NCI-H226 (cell line): Measurements from ENCODE around the gene RNF150.
A peak's percentile ranks its signal among the peaks of the same experiment; 100 is the strongest.
"Not testable (repeated sequence)": the region's sequence is repeated elsewhere in the genome, so short reads cannot be mapped to it uniquely, and the experiment has no call there.

Experiments used
- DNase-seq: peaks from one replicate; pipeline ENCODE4 v3.0.0-alpha.2; 2015

Gene RNF150

GRCh38 chr4:141074098-141074878, 59.0 kb downstream of the RNF150 start:
- DNase-seq: no peak

GRCh38 chr4:141066690-141067089, 66.6 kb downstream of the RNF150 start:
- DNase-seq: no peak

DNA sequence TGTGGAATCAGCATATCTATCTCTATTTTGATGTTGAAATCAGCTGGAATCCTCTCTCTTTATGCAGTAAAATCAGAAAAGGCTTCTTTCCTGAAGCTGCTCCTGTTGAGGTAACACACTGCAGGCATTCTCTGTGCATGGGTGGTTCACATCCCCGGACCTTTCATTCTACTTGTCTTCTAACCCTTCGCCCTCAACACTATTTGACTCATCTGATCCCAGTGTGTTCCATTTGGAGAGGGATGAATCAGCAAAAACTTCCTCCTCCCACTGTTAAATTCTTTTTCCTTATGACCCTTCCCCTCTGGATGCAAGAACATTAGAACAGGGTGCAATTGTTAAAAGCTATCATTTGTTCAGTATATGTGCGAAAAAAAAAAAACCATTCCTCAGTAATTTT, 67.4 kb downstream of the RNF150 start:
- DNase-seq: no peak

GRCh38 chr4:141062651-141063050, 70.6 kb downstream of the RNF150 start:
- no peak for DNase-seq

DNA sequence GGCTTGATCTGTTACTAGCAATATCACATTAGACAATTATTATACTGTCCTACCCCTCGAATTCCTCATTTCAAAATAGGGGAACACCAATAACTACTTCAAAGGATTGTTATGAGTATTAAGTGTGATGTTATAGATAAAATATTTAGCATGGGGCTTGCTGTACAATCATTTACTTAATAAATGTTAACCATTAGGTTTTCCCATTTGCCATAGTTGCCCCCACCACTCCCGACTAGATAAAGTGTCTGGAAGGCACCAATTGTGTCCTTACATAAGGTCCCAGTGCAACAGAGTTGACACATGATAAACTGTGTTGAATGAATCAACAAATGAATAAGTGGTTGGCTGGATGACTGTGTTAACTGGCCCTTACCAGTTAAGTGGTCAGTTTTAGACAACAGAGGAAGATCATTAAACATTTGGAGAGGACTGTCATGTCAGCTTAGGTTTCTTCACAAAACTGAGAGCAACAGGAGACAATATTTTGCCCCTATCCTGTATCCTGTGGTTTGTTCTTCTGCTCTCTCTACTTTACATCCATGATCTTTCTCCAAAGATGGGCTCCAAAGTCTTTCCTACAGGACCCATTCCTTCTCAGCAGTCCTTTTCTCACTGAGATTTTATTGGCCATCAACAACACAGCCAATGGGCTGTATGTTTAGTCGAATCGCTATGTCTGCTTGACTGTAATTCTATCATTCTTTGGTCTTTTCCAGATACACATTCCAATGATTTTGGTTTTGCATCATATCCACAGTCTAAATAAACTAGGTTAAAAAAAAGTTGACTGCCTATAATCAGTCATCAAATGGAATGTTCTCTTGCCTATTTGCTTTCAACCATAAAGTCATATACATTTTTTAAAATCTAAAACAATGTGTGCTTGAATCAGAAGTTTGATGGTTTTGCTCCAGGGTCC, 74.4 kb downstream of the RNF150 start:
- peak; percentile 2 for DNase-seq

- no peak for DNase-seq
Measured at GRCh38 chr4:141057582-141057981, 75.7 kb downstream of the RNF150 start.

DNA sequence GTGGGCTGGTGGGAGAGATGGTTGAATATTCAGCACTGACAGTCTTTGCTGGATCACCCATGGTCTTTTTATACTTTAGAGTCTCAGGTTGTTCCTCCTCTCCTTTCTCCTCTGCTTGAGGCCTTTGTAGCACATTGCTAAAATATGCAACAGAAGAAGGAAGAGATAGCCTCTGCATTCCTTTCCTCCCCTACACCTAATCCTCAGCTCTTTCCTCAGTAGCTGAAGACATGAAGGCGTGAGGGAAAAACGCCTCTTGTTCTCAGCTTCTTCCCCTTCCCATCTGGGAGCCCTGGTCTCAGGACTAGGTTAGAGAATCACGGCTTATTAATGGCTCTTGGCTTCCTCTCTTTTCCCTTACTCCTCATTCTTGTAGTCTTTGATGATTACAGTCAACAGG, 76.8 kb downstream of the RNF150 start:
- DNase-seq: peak; percentile 20

DNA sequence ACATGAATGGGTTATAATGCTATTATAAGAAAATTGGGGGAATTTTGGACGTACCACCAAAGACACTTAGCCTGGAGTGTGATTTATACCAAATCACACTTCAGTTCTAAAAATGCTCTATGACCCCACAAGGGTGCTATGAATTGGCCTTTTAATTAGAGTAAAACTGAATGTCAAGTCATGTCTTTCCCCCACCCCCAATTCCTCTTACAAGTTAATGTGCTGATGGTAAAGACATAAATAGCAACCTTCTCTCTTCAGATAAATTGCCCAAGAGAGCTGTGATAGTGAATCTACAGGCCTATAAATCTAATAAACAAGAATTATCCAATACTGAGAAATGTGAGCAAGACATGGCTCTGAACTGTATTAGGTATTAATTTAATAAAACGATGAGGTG, 78.8 kb downstream of the RNF150 start:
- no peak for DNase-seq

DNA sequence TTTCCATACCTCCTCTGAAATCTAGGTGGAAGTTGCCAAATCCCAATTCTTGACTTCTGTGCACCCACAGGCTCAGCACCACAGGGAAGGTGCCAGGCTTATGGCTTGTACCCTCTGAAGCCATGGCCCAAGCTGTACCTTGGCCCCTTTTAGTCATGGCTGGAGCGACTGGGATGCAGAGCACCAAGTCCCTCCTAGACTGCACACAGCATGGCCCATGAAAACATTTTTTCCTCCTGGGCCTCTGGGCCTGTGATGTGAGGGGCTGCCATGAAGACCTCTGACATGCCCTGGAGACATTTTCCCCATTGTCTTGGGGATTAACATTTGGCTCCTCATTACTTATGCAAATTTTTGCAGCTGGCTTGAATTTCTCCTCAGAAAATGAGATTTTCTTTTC, 82.3 kb downstream of the RNF150 start:
- not testable (repeated sequence) for DNase-seq

GRCh38 chr4:141047228-141047884, 85.9 kb downstream of the RNF150 start:
- no peak for DNase-seq

- DNase-seq: peak; percentile 92
Measured at GRCh38 chr4:141046255-141046654, 87.0 kb downstream of the RNF150 start.

GRCh38 chr4:141045848-141046247, 87.4 kb downstream of the RNF150 start:
- DNase-seq: no peak

GRCh38 chr4:141041021-141041476, 92.2 kb downstream of the RNF150 start:
- peak; percentile 14 for DNase-seq

DNA sequence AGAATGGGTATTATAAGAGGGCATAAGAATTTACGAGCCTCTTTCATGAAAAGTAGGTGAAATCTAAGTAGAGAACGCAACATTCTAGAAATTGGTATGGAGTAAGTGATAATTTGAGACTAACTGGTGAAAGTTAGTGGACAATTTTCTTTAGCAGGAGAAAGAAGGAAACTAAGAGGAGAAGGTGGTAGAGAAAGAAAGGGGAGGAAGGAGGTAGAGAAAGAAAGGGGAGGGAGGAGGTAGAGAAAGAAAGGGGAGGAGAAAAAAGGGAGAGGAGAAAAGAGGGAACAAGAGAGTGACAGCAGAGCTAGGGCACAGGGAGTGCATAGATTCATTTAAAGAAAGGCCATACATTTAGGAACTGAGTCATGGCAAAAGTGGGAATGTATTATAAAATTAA, 94.1 kb downstream of the RNF150 start:
- no peak for DNase-seq

GRCh38 chr4:141038428-141038827, 94.8 kb downstream of the RNF150 start:
- DNase-seq: no peak

DNA sequence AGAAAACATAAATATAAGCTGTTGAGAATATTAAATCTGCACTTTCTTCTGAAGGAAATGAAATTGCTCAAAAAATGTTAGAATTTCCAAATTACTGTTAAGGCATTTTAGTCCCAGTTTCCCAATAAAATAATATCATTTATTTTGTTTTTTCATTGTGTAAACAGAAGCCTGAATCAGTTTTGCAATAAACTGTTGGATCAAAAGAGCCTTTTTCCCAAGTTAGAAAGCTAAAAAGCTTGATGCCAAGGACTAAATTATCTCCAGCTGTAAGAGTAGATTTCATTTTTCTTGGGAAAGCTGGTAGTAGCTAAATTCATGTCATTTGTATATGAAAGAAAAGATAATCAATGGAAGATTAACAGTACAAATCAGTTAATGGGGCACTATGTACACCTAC, 95.8 kb downstream of the RNF150 start:
- no peak for DNase-seq

DNA sequence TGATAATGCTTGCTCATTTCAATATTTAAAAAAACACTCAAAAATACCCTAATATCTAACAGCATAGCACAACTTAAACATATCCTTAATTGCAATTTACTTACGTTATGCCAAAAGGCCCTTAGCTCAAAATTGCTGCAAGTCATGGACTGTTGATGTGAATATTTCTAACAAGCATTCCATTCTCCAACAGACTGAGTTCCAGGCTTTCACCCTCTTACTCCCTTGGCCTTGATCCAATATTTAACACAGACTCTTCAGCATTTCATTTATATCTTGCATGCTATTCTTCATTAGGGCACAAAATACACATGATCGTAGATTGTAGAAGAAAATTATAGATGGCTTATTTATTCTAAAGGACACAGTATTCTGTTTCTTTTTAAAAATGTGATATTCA, 96.5 kb downstream of the RNF150 start:
- DNase-seq: no peak

- DNase-seq: no peak
Measured at GRCh38 chr4:141035920-141036319, 97.3 kb downstream of the RNF150 start.

DNA sequence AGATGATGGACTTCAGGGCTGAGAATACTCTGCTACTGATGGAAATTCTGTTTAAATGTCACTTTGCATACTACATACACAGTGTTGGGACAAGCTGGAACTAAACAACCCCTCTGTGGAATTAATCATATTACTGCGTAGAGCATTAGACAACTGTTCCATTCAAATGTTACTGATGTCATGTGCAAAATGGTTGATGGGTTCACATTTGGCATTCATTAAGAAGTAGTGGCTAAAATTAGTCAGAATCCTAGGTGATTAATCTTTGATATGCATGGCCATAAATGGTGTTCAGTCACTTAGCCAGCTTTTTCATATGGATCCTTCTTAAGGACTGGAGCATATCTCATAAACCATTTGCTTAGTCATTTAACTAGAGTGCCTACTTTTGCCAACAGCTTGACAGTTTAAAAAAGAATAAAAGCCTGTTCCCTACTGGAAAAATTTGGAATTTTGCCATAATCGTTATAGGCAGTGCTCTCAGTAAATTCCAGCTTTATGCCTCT, 105.2 kb downstream of the RNF150 start:
- no peak for DNase-seq

DNA sequence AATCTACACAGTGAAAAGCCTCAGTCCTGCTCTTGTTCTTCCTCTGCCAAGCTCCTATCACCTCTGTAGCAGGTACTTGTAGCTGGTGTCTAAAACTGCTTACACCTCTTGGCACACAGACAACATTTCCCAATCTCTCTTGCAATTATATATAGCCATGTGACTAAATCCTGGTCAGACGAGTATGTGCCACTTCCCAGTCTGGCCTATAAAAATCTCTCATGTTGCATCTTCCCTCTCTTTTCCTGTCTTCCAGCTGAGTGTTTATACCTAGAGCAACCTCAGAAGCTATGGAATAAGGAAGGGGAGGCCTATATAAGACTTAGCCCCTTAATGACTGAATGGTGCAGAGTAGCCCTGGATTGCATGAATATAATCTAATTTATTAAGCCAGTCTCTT, 105.8 kb downstream of the RNF150 start:
- no peak for DNase-seq

DNA sequence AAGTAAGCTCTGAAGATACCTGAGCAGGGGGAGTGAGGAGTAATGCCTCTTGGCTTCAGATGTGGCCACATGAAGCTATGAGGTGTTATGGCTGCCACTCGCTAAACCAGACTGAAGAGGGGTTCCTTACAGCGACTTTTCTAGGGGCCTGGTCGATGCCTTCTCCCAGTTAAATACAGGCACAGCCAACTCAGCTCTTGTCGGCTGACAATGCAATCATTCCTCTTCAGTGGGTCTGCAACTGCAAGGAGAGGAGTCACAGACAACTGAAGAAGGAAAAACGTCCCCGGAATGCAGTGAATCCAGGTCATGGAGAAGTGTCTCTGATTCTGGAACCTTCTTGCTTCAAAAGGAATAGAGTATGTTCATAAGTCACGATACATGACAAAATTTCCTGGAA, 106.4 kb downstream of the RNF150 start:
- no peak for DNase-seq

DNA sequence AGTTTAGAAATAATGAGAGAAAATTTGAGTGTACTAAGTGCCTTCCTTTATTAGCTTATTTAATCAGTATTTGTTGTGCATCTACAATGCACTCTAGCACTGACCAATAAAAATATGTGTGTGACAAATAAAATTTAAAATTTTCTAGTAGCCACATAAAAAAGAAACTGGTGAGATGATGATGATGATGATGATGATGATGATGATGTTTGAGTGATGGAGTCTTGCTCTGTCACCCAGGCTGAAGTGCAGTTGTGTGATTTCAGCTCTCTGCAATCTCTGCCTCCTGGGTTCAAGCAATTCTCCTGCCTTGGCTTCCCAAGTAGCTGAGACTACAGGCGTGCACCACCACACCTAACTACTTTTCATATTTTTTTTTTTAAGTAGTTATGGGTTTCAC, 110.2 kb downstream of the RNF150 start:
- DNase-seq: no peak

- DNase-seq: no peak
Measured at GRCh38 chr4:141022111-141022695, 111.1 kb downstream of the RNF150 start.
